Kidney (tissue), 14 donors: ENCODE results near the gene ST3GAL3. TPM values are rescaled to one million over a fixed set of nuclear protein-coding genes. Genes with fewer than 3 reads are reported as not detected.

Experiments
- DNase-seq, 5 donors: peaks; one replicate each; pipeline ENCODE4 v3.0.0-alpha.2; 2013 to 2020
- FAIRE-seq: peaks from 2 replicates; lab custom pipeline; 2012; peaks lifted over from hg19 to GRCh38; lab: Jason Lieb, UNC
- H3K27ac ChIP-seq, 2 donors: one replicate each; pipeline ENCODE4 v1.7.0; 2013; ENCODE audit warnings: low read depth in 2 of 2, low read length in 2 of 2, inconsistent platforms in 1 of 2
- H3K27me3 ChIP-seq: one replicate; pipeline ENCODE4 v1.7.1; 2013; ENCODE audit warnings: low read length, inconsistent platforms; ENCODE audit not compliant: control insufficient read depth, insufficient read depth
- H3K36me3 ChIP-seq, 3 donors: one replicate each; pipeline versions ENCODE4 v1.7.0 to v1.7.1; 2013; ENCODE audit warnings: low read length in 3 of 3, control low read depth in 1 of 3, inconsistent platforms in 1 of 3; ENCODE audit not compliant: insufficient read depth in 3 of 3, control insufficient read depth in 2 of 3
- H3K4me1 ChIP-seq, 3 donors: one replicate each; pipeline versions ENCODE4 v1.7.0 to v1.7.1; 2013; ENCODE audit warnings: low read length in 3 of 3, inconsistent platforms in 1 of 3, low read depth in 1 of 3; ENCODE audit not compliant: control insufficient read depth in 2 of 3, insufficient read depth in 2 of 3
- H3K4me3 ChIP-seq, 3 donors: one replicate each; pipeline versions ENCODE4 v1.7.0 to v1.8.1; 2013; ENCODE audit warnings: low read length in 3 of 3, control low read depth in 1 of 3, inconsistent platforms in 1 of 3
- H3K9ac ChIP-seq, 3 donors: one replicate each; pipeline versions ENCODE4 v1.7.0 to v1.7.1; 2013; ENCODE audit warnings: low read length in 3 of 3, control low read depth in 1 of 3, inconsistent platforms in 1 of 3
- H3K9me3 ChIP-seq, 3 donors: one replicate each; pipeline versions ENCODE4 v1.7.0 to v1.7.1; 2013; ENCODE audit warnings: low read length in 3 of 3, control low read depth in 1 of 3, inconsistent platforms in 1 of 3; ENCODE audit not compliant: control insufficient read depth in 2 of 3, insufficient read depth in 1 of 3
- intact Hi-C: fragments of 100-400 bp; cut with DNase I; formaldehyde crosslinking; loops from one replicate; pipeline ENCODE4 v1.11.1; 2022
- polyA plus RNA-seq: library from polyadenylated mRNA; stranded (reverse); fragments of 350-450 nt; fragmentation: Illumina TruSeq; extraction: RNeasy Lipid Tissue Mini Kit (QIAGEN cat#74804); gene quantifications from one replicate; pipeline ENCODE4 v1.2.3, GENCODE V29; 2014; ENCODE audit warnings: low read depth, low replicate concordance; ENCODE audit not compliant: insufficient read depth
- total RNA-seq: library from RNA; stranded (reverse); fragmentation: NEBNext Ultra II Directional; extraction: Animal tissue kit (Norgen Biotek cat#: 25700); gene quantifications from one replicate; pipeline ENCODE4 v1.2.1, GENCODE V29; 2021
- TF ChIP-seq, protein P1 (sequence below): IDR thresholded peaks from 3 replicates; pipeline ENCODE4 v1.5.1; 2012; ENCODE audit warnings: mild to moderate bottlenecking, moderate library complexity, borderline replicate concordance; ENCODE audit not compliant: insufficient read depth; ENCODE audit errors: extremely low read depth
- donor health status: control.
- donor health status: control.
- donor health status: control.
- donor health status: control.
- donor health status: control.
- donor health status: DM: yes; HTN: yes; CAD: no.
- donor health status: Normal renal cell carcinoma (clear cell type).

The ST3GAL3 gene
- total and polyA plus RNA-seq, 2 donors from 2014 or later: 15.3 to 21.3 TPM

DNA sequence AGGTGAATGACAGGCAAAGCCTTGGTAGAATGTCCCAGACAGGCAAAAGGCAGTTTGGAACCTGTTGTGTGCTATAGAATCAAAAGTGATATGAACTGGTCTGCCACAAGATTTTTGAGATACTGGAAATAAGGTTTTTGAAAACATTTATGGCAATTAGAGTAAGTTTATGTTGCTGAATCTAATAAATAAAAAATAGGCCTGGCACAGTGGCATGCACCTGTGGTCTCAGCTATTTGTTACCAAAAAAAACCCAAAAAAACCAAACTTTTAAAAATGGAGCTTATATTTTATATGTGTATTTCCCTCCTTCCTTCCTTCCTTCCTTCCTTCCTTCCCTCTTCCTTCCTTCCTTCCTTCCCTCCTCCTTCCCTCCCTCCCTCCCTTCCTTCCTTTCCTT, 149.8 kb downstream of the ST3GAL3 start:
- H3K9me3 ChIP-seq: no peaks in the 10 kb centered on the region
- no peak overlapping the region for H3K27ac ChIP-seq
- H3K36me3 ChIP-seq: no peaks in the 10 kb centered on the region
- H3K4me3 ChIP-seq: no peak overlapping the region
- no peaks in the 10 kb centered on the region for H3K27me3 ChIP-seq
- intact Hi-C loops: no loop called here
- H3K4me1 ChIP-seq: peaks cover 0 to 2% (median 0%) of the 10 kb centered on the region in 3 donors
- FAIRE-seq (no peak), DNase-seq (no peak)
- no peak overlapping the region for H3K9ac ChIP-seq
- TF ChIP-seq, protein P1, sequence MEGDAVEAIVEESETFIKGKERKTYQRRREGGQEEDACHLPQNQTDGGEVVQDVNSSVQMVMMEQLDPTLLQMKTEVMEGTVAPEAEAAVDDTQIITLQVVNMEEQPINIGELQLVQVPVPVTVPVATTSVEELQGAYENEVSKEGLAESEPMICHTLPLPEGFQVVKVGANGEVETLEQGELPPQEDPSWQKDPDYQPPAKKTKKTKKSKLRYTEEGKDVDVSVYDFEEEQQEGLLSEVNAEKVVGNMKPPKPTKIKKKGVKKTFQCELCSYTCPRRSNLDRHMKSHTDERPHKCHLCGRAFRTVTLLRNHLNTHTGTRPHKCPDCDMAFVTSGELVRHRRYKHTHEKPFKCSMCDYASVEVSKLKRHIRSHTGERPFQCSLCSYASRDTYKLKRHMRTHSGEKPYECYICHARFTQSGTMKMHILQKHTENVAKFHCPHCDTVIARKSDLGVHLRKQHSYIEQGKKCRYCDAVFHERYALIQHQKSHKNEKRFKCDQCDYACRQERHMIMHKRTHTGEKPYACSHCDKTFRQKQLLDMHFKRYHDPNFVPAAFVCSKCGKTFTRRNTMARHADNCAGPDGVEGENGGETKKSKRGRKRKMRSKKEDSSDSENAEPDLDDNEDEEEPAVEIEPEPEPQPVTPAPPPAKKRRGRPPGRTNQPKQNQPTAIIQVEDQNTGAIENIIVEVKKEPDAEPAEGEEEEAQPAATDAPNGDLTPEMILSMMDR: no peak

DNA sequence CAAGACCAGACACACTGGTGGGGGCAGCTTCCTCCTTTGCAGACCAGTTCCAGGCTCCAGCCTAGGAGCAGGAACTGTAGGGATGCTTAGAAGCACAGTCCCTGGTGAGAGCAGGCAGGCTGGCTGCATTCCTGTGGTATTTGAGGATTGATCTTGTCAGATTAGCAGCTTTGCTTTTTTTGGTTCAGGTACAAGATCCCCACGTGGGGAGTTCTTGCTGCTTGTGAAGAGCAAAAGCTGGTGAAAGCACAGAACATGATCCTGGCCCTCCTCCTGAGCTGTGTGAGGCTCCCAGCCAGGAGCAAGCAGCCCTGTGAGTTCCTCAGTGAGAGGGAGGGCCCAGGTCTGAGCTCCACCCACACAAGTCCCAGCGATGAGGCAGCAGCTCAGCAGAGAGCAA, 151.0 kb downstream of the ST3GAL3 start:
- DNase-seq (peak in 3 of 5 donors; percentile 29 to 62 (median 43)), FAIRE-seq (no peak)
- intact Hi-C loops: no loop called here
- no peak overlapping the region for H3K9ac ChIP-seq
- no peak overlapping the region for H3K4me3 ChIP-seq
- TF ChIP-seq, protein P1: no peak
- H3K27ac ChIP-seq: no peak overlapping the region
- no peaks in the 10 kb centered on the region for H3K36me3 ChIP-seq
- H3K4me1 ChIP-seq: no peaks in the 10 kb centered on the region
- H3K9me3 ChIP-seq: no peaks in the 10 kb centered on the region
- no peaks in the 10 kb centered on the region for H3K27me3 ChIP-seq

DNA sequence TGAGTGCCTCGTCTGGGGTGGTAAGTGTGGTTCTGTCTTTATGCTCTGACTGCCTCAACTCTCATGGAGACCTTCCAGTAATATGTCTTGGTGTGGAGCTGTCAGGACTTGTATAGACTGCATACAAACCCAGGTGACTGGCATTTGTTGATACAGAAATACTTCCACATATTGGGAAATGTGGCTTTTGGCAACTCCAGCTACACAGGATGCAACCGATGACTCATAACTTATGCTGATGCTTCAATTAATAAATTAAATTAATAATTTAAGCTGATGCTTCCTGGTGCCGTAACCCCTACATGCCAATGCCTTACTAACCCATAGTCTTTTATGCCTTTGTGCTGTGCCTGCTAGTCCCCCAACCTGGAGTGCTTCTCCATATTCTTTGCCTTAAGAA, 154.0 kb downstream of the ST3GAL3 start:
- intact Hi-C loops: no loop called here
- no peak overlapping the region for H3K27ac ChIP-seq
- H3K9me3 ChIP-seq: no peaks in the 10 kb centered on the region
- TF ChIP-seq, protein P1: no peak
- H3K4me3 ChIP-seq: no peak overlapping the region
- no peak for FAIRE-seq
- no peaks in the 10 kb centered on the region for H3K4me1 ChIP-seq
- H3K36me3 ChIP-seq: no peaks in the 10 kb centered on the region
- no peak for DNase-seq
- no peak overlapping the region for H3K9ac ChIP-seq
- no peaks in the 10 kb centered on the region for H3K27me3 ChIP-seq
